Effector memory CD4-positive, alpha-beta T cell (primary cell): ENCODE measurements around the gene CDC27.
A peak's percentile ranks its signal among the peaks of the same experiment; 100 is the strongest.
"Not testable (repeated sequence)": the region's sequence is repeated elsewhere in the genome, so short reads cannot be mapped to it uniquely, and the experiment has no call there.

ENCODE experiments used
- DNase-seq, 3 donors: peaks; one replicate each; pipeline ENCODE4 v3.0.0-alpha.2; 2020
- H3K27ac ChIP-seq: 2 replicates; pipeline ENCODE4 v1.7.0; 2013; ENCODE audit warnings: mild to moderate bottlenecking, low read length, moderate library complexity; ENCODE audit not compliant: insufficient read depth, poor library complexity, severe bottlenecking
- H3K27me3 ChIP-seq: replicated peaks from 2 replicates; pipeline ENCODE4 v1.7.0; 2013; ENCODE audit warnings: mild to moderate bottlenecking, low read length; ENCODE audit not compliant: insufficient read depth, control insufficient read depth, poor library complexity, severe bottlenecking
- H3K36me3 ChIP-seq: 2 replicates; pipeline ENCODE4 v1.7.0; 2013; ENCODE audit warnings: mild to moderate bottlenecking, low read length, moderate library complexity; ENCODE audit not compliant: control insufficient read depth, insufficient read depth
- H3K4me1 ChIP-seq: 2 replicates; pipeline ENCODE4 v1.7.0; 2013; ENCODE audit warnings: low read length, mild to moderate bottlenecking; ENCODE audit not compliant: control insufficient read depth, insufficient read depth, poor library complexity, severe bottlenecking
- H3K4me3 ChIP-seq: 2 replicates; pipeline ENCODE4 v1.7.0; 2013; ENCODE audit warnings: low read length, low read depth, mild to moderate bottlenecking; ENCODE audit not compliant: insufficient read depth, poor library complexity, severe bottlenecking
- H3K9me3 ChIP-seq: 2 replicates; pipeline ENCODE4 v1.7.0; 2013; ENCODE audit warnings: mild to moderate bottlenecking, low read length, moderate library complexity; ENCODE audit not compliant: control insufficient read depth

Gene CDC27

DNA sequence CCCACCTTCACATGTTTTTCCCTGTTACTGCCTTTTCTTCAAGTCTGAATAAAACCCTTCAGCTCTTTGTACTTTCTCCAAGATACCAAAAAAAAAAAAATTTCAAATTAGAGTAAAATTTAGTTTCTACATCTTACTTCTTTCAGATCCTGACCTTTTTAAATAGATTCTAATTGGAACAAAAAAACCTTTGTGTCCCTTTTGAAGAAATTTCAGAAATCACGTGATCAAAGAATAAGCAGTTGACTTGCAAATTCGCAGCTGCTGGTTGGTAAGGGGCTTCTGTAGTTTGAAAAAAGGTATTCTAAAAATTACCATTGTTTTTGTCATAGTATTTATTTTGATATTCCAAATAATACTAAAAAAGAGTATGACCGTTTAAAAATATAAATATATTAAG, 71.7 kb downstream of the CDC27 start:
- no peak for DNase-seq
- no peak overlapping the region for H3K27ac ChIP-seq
- peaks cover 15% of the 10 kb centered on the region for H3K36me3 ChIP-seq
- no peaks in the 10 kb centered on the region for H3K4me1 ChIP-seq
- no peaks in the 10 kb centered on the region for H3K27me3 ChIP-seq
- H3K4me3 ChIP-seq, result no peak overlapping the region
- no peaks in the 10 kb centered on the region for H3K9me3 ChIP-seq

DNA sequence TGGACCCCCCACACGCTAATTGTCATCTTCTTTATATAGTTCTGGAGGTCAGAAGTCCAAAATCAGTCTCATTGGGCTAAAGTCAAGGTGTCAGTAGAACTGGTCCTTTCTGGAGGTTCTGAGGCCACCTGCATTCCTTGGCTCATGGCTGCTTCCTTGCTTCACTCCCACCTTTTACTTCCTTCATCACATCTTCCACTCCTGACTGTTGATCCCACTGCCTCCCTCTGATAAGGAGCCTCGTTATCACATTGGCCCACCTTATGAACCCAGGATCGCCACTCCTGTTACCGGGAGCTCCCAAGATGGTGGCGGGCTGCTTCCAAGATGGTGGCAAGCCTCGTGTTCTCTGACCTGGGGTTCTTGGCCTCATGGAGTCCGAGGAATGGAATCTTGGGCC, 83.0 kb downstream of the CDC27 start:
- DNase-seq, result no peak
- no peaks in the 10 kb centered on the region for H3K9me3 ChIP-seq
- H3K4me3 ChIP-seq, result no peak overlapping the region
- no peaks in the 10 kb centered on the region for H3K4me1 ChIP-seq
- H3K36me3 ChIP-seq, result no peaks in the 10 kb centered on the region
- H3K27me3 ChIP-seq, result no peaks in the 10 kb centered on the region
- H3K27ac ChIP-seq, result no peak overlapping the region

DNA sequence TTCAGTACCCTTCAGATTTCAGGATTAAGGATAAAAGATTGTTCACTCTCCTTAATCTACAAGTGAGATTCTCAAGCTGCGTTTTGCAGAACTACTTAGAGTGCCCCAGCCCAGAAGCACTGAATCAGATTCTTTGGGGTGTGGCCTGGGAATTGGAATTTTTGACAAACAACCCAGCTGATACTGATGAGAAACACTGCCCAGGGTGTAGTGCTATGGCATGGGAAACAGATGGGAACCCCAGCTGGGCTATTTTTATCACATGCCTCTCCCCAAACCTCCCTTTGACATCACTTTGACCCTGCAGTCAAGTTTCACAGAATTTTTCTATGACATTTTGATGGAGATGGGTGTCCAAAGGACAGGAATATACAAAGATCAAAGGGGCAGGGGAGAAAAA, 83.8 kb downstream of the CDC27 start:
- not testable (repeated sequence) for H3K27me3 ChIP-seq, H3K4me3 ChIP-seq, DNase-seq, H3K9me3 ChIP-seq, H3K4me1 ChIP-seq, H3K27ac ChIP-seq, H3K36me3 ChIP-seq

DNA sequence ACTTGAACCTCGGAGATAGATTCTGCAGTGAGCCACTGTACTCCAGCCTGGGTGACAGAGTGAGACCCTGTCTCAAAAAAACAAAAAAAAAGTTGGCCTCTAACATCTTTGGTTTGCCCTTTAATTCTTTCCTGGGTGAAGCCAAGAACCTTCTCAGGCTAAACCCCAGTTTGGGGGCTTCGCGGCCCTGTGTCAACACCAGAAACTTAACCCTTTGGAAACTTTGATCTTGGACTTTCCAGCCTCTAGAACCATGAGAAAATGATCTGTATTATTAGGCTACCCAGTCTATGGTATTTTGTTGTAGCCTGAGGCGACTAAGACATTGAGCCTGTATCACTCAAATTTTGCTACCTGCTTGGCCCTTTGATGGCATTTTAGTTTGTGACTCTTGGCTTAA, 86.2 kb downstream of the CDC27 start:
- H3K4me3 ChIP-seq, result no peak overlapping the region
- no peak overlapping the region for H3K27ac ChIP-seq
- H3K27me3 ChIP-seq, result no peaks in the 10 kb centered on the region
- DNase-seq, result no peak
- H3K4me1 ChIP-seq, result peaks cover 4% of the 10 kb centered on the region
- H3K9me3 ChIP-seq, result no peaks in the 10 kb centered on the region
- H3K36me3 ChIP-seq, result no peaks in the 10 kb centered on the region

DNA sequence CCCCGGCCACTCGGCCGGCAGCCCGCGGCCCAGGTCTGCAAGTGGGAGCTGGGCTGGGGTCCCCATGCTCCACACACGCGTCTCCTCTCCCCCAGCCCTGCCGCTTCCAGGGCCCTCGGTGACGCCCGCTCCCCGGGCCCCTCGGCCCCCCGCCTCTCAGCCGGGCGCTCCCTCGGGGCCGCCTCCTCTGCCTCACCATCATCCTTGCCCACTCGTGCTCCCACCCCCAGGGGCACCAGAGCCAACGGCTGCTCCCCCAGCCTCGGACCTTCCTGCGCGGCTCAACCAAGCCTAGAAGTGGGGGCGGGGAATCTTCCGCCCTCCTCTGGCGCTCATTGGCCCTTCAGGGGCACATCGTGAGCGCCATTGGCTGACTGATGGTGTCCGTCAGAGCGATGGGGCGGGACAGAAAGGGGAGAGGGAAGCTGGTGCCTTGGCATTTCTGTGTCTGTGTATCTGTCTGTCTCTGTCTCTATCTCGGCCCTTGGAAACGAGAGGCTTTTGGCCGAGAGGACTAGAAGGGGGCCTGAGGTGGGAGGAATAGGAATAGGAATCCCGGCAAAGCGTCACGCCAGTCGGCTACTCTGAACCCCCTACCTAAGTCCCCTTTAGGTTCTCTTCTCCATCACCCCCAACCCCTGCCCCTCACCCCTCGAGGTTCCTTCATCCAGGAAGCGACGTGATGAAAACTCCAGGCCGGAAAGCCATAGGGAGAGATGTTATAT, 88.9 kb downstream of the CDC27 start:
- Histone ChIP-seq H3K27ac (peak overlapping the region; percentile 59), H3K9me3 (no peaks in the 10 kb centered on the region), H3K4me3 (peak overlapping the region; percentile 64), H3K4me1 (peaks cover 4% of the 10 kb centered on the region), H3K27me3 (no peaks in the 10 kb centered on the region), H3K36me3 (no peaks in the 10 kb centered on the region)
- DNase-seq, result peak; percentile 73 to 85 (median 85)

DNA sequence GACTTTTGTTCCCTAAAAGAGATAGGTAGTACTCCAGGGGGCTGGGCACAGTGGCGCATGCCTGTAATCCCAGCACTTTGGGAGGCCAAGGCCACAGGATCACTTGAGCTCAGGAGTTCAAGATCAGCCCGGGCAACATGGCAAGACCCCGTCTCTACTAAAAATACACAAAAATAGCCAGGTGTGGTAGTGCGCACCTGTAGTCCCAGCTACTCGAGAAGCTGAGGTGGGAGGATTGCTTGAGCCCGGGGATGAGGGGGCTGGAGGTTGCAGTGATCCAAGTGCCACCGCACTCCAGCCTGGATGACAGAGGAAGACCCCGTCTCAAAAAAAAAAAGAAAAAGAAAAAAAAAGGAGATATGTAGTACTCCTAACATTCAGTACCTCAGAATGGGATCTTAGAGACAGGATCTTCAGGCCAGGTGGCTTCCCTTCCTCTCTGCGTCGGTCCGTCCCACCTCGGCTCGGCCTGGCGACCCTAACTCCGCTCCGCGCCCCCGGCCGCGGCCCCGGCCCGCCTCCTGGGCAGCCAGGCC, 89.6 kb downstream of the CDC27 start:
- Histone ChIP-seq H3K36me3 (no peaks in the 10 kb centered on the region), H3K27ac (peak overlapping the region; percentile 59), H3K4me3 (peak overlapping the region; percentile 64), H3K27me3 (no peaks in the 10 kb centered on the region), H3K4me1 (peaks cover 4% of the 10 kb centered on the region), H3K9me3 (no peaks in the 10 kb centered on the region)
- DNase-seq, result no peak

DNA sequence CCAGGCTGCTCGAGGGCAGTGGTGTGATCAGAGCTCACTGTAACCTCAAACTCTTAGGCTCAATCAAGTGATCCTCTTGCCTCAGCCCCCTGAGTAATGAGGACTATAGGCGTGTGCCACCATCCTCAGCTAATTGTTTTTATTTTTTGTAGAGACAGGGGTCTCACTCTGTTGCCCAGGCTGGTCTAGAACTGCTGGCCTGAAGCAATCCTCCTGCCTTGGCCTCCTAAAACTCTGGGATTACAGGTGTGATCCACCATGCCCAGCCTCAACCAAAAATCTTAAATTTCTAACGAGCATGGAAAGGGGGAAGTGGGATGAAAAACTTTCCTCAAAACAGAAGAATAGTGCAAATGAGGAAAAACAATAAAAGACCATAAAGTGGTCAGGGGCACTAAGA, 92.8 kb downstream of the CDC27 start:
- no peak overlapping the region for H3K27ac ChIP-seq
- DNase-seq, result no peak
- peaks cover 4% of the 10 kb centered on the region for H3K4me1 ChIP-seq
- H3K4me3 ChIP-seq, result no peak overlapping the region
- H3K27me3 ChIP-seq, result no peaks in the 10 kb centered on the region
- H3K36me3 ChIP-seq, result no peaks in the 10 kb centered on the region
- no peaks in the 10 kb centered on the region for H3K9me3 ChIP-seq

DNA sequence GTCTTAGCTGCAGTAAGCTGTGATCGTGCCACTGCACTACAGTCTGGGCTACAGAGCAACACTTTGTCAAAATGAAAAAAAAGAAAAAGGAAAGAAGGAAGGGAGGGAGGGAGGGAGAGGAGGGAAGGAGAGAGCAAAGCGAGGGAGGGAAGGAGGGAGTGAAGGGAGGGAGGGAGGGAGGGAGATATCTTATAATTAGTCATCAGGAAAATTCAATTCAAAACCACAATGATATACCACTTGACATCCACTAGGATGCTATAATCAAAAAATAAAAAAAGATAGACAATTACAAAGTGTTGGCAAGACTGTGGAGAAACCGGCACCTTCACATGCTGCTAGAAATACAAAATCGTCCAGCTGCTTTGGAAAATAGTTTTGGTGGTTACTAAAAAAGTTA, 93.8 kb downstream of the CDC27 start:
- H3K27ac ChIP-seq, result no peak overlapping the region
- H3K9me3 ChIP-seq, result no peaks in the 10 kb centered on the region
- no peak for DNase-seq
- no peak overlapping the region for H3K4me3 ChIP-seq
- H3K36me3 ChIP-seq, result no peaks in the 10 kb centered on the region
- peaks cover 4% of the 10 kb centered on the region for H3K4me1 ChIP-seq
- no peaks in the 10 kb centered on the region for H3K27me3 ChIP-seq

DNA sequence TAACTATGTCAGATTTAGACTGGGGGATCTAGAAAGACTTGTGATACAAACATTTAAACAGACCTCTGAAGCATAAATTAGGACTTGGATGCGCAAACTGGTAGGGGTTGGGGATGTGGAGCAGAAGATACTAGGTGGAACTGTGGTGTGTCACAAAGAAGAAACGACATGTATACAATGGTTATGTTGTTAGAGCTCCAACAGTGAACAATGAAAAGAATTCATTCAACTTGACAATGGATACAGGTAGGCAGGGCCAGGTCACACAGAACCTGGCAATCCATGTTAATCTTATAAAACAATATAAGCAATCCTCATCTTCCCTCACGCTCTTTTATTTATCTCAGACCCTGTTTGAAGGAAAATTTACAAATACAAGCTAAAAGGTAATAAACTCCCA, 102.0 kb downstream of the CDC27 start:
- H3K27ac ChIP-seq, result no peak overlapping the region
- DNase-seq, result no peak
- H3K36me3 ChIP-seq, result no peaks in the 10 kb centered on the region
- no peak overlapping the region for H3K4me3 ChIP-seq
- no peaks in the 10 kb centered on the region for H3K9me3 ChIP-seq
- H3K4me1 ChIP-seq, result no peaks in the 10 kb centered on the region
- H3K27me3 ChIP-seq, result no peaks in the 10 kb centered on the region

DNA sequence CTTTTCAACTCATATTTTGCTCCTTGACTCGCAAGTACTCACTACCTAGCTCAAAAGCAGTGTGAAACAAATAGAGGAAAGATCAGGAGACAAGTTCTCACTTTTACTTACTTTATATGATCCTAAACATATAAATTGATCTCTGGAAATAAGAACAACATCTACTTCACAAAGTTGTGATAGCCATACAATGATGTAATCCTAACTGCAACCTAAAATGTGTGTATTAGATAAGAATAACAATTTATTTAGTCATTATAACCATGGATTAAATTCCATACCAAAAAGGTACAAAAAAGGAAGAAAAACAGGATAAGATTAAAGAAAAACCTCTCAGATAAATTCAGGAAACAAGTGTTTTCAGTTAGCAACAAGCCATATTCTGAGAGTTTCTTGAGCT, 103.4 kb downstream of the CDC27 start:
- Histone ChIP-seq H3K27ac (no peak overlapping the region), H3K4me3 (no peak overlapping the region), H3K27me3 (no peaks in the 10 kb centered on the region), H3K36me3 (no peaks in the 10 kb centered on the region), H3K4me1 (no peaks in the 10 kb centered on the region), H3K9me3 (no peaks in the 10 kb centered on the region)
- DNase-seq, result no peak
